HEK293 (cell line): ENCODE measurements around the gene FAM221B.

ENCODE experiments used
- CTCF ChIA-PET: fragments of 350-600 bp; formaldehyde crosslinking; extraction: SDS; loops from one replicate; lab custom pipeline; 2021; ENCODE audit warnings: antibody characterized with exemption; lab: Yijun Ruan, JAX
- POLR2A ChIA-PET: fragments of 300-600 bp; formaldehyde crosslinking; extraction: SDS; loops from one replicate; lab custom pipeline; 2020; ENCODE audit warnings: antibody characterized with exemption, inconsistent platforms; lab: Yijun Ruan, JAX
- H3K27ac ChIP-seq: fragments of 200-500 bp; sonication (Bioruptor generic); 2 replicates; pipeline ENCODE4 v1.5.1; 2014; ENCODE audit warnings: low read depth, low read length, control low read depth, inconsistent platforms; ENCODE audit errors: extremely low read depth
- H3K36me3 ChIP-seq, 2 experiments: fragments of 200-500 bp in 1 of 2; sonication (Bioruptor generic) in 1 of 2; 1 replicate in 1 of 2; 2 replicates in 1 of 2; pipeline ENCODE4 v1.5.1; 2014 to 2017; ENCODE audit warnings: inconsistent platforms in 2 of 2, low read length in 2 of 2; ENCODE audit not compliant: control insufficient read depth in 2 of 2, insufficient read depth in 1 of 2
- H3K4me1 ChIP-seq: fragments of 200-500 bp; sonication (Bioruptor generic); 2 replicates; pipeline ENCODE4 v1.5.1; 2014; ENCODE audit warnings: mild to moderate bottlenecking, low read length, inconsistent platforms; ENCODE audit not compliant: control insufficient read depth, insufficient read depth
- H3K4me3 ChIP-seq: 2 replicates; pipeline ENCODE4 v1.5.1; 2011; ENCODE audit warnings: low read depth, mild to moderate bottlenecking, control low read depth, low read length, moderate library complexity
- H3K9me3 ChIP-seq: fragments of 200-500 bp; sonication (Bioruptor generic); 2 replicates; pipeline ENCODE4 v1.5.1; 2014; ENCODE audit warnings: low read depth, low read length, inconsistent platforms; ENCODE audit not compliant: control insufficient read depth, insufficient read depth
- HOXA7 ChIP-seq: sonication (generic); formaldehyde crosslinking; IDR thresholded peaks from 2 replicates; pipeline ENCODE4 v1.8.1; 2022; ENCODE audit warnings: missing genetic modification reagents, borderline replicate concordance
- KLF8 ChIP-seq: fragments of 450-650 bp; formaldehyde crosslinking; IDR thresholded peaks from 2 replicates; pipeline ENCODE4 v1.5.1; 2016; ENCODE audit warnings: missing biosample characterization, missing genetic modification characterization
- MZF1 ChIP-seq: fragments of 450-650 bp; formaldehyde crosslinking; IDR thresholded peaks from 2 replicates; pipeline ENCODE4 v1.5.1; 2017; ENCODE audit warnings: missing biosample characterization, missing genetic modification characterization, borderline replicate concordance
- OSR2 ChIP-seq: fragments of 450-650 bp; formaldehyde crosslinking; IDR thresholded peaks from 2 replicates; pipeline ENCODE4 v1.5.1; 2016; ENCODE audit warnings: missing biosample characterization, missing genetic modification characterization
- OVOL3 ChIP-seq: fragments of 450-650 bp; formaldehyde crosslinking; IDR thresholded peaks from 2 replicates; pipeline ENCODE4 v1.5.1; 2016; ENCODE audit warnings: missing biosample characterization, missing genetic modification characterization
- PBX3 ChIP-seq: sonication (generic); formaldehyde crosslinking; IDR thresholded peaks from 2 replicates; pipeline ENCODE4 v1.8.1; 2022; ENCODE audit warnings: mild to moderate bottlenecking, moderate library complexity, missing genetic modification reagents
- PRDM4 ChIP-seq: fragments of 450-650 bp; formaldehyde crosslinking; IDR thresholded peaks from 2 replicates; pipeline ENCODE4 v1.5.1; 2017; ENCODE audit warnings: missing biosample characterization, missing genetic modification characterization
- SCRT2 ChIP-seq: fragments of 450-650 bp; formaldehyde crosslinking; IDR thresholded peaks from 2 replicates; pipeline ENCODE4 v1.5.1; 2016; ENCODE audit warnings: missing biosample characterization, missing genetic modification characterization
- SP2 ChIP-seq: fragments of 450-650 bp; formaldehyde crosslinking; IDR thresholded peaks from 2 replicates; pipeline ENCODE4 v1.5.1; 2016; ENCODE audit warnings: missing biosample characterization, missing genetic modification characterization
- ZFP3 ChIP-seq: fragments of 450-650 bp; formaldehyde crosslinking; IDR thresholded peaks from 2 replicates; pipeline ENCODE4 v1.5.1; 2016; ENCODE audit warnings: low read depth, missing biosample characterization, missing genetic modification characterization
- ZFP41 ChIP-seq: fragments of 450-650 bp; formaldehyde crosslinking; IDR thresholded peaks from 2 replicates; pipeline ENCODE4 v1.5.1; 2016; ENCODE audit warnings: missing biosample characterization, missing genetic modification characterization, borderline replicate concordance
- ZNF112 ChIP-seq: fragments of 450-650 bp; formaldehyde crosslinking; IDR thresholded peaks from 2 replicates; pipeline ENCODE4 v1.5.0; 2017; ENCODE audit warnings: missing biosample characterization, missing genetic modification characterization
- ZNF121 ChIP-seq: fragments of 450-650 bp; formaldehyde crosslinking; IDR thresholded peaks from 2 replicates; pipeline ENCODE4 v1.5.1; 2016; ENCODE audit warnings: missing biosample characterization, missing genetic modification characterization
- ZNF184 ChIP-seq: fragments of 450-650 bp; IDR thresholded peaks from 2 replicates; pipeline ENCODE4 v1.5.1; 2018; ENCODE audit warnings: missing biosample characterization, mild to moderate bottlenecking, missing genetic modification characterization
- ZNF23 ChIP-seq: fragments of 450-650 bp; formaldehyde crosslinking; IDR thresholded peaks from 2 replicates; pipeline ENCODE4 v1.5.1; 2016; ENCODE audit warnings: missing biosample characterization, missing genetic modification characterization, borderline replicate concordance
- ZNF302 ChIP-seq: fragments of 450-650 bp; formaldehyde crosslinking; IDR thresholded peaks from 2 replicates; pipeline ENCODE4 v1.5.1; 2016; ENCODE audit warnings: missing biosample characterization, missing genetic modification characterization, low read depth
- ZNF433 ChIP-seq: fragments of 450-650 bp; formaldehyde crosslinking; IDR thresholded peaks from 2 replicates; pipeline ENCODE4 v1.5.1; 2016; ENCODE audit warnings: missing biosample characterization, missing genetic modification characterization, low read depth
- ZNF473 ChIP-seq: fragments of 450-650 bp; formaldehyde crosslinking; IDR thresholded peaks from 2 replicates; pipeline ENCODE4 v1.5.1; 2017; ENCODE audit warnings: missing biosample characterization, missing genetic modification characterization
- ZNF518A ChIP-seq: fragments of 450-650 bp; formaldehyde crosslinking; conservative IDR thresholded peaks from 2 replicates; pipeline ENCODE4 v1.5.1; 2016; ENCODE audit warnings: low read depth, missing biosample characterization, missing genetic modification characterization
- ZNF529 ChIP-seq: fragments of 450-650 bp; formaldehyde crosslinking; IDR thresholded peaks from 2 replicates; pipeline ENCODE4 v1.5.1; 2017; ENCODE audit warnings: missing genetic modification characterization, missing biosample characterization; ENCODE audit not compliant: insufficient replicate concordance
- ZNF626 ChIP-seq: fragments of 450-650 bp; sonication (Bioruptor Pico); formaldehyde crosslinking; IDR thresholded peaks from 2 replicates; pipeline ENCODE4 v1.5.1; 2018; ENCODE audit warnings: missing biosample characterization, missing genetic modification characterization, inconsistent platforms
- ZNF654 ChIP-seq: fragments of 450-650 bp; formaldehyde crosslinking; IDR thresholded peaks from 2 replicates; pipeline ENCODE4 v1.5.1; 2016; ENCODE audit warnings: low read depth, missing biosample characterization, missing genetic modification characterization
- ZNF777 ChIP-seq: fragments of 450-650 bp; formaldehyde crosslinking; IDR thresholded peaks from 2 replicates; pipeline ENCODE4 v1.5.1; 2017; ENCODE audit warnings: missing biosample characterization, missing genetic modification characterization, borderline replicate concordance
- ZNF830 ChIP-seq: fragments of 450-650 bp; IDR thresholded peaks from 2 replicates; pipeline ENCODE4 v1.5.0; 2018; ENCODE audit warnings: missing biosample characterization, missing genetic modification characterization, low read depth, mild to moderate bottlenecking, moderate library complexity

FAM221B gene

GRCh38 chr9:35852267-35852815 is 23.8 kb upstream of the FAM221B start:
- CTCF ChIA-PET = interaction anchor here (1.3 kb wide), 1 partner anchor 17 kb away, joined by 4 read pairs; no protein-coding TSS in a partner anchor
- H3K36me3 ChIP-seq = peaks cover 0 to 16% of the 10 kb centered on the region in 2 experiments; a peak in 1 of 3 replicates
- POLR2A ChIA-PET = no interaction called here
- H3K9me3 ChIP-seq = no peaks in the 10 kb centered on the region
- no peaks in the 10 kb centered on the region for H3K4me1 ChIP-seq
- no peak for TF ChIP-seq ZFP41 (tag by site-specific recombination)
- no peak for TF ChIP-seq ZNF121 (tag by site-specific recombination)
- no peak for TF ChIP-seq ZNF23 (tag by site-specific recombination)
- no peak for TF ChIP-seq SCRT2 (tag by site-specific recombination)
- TF ChIP-seq ZNF184 (tag by site-specific recombination) = no peak
- TF ChIP-seq PRDM4 (tag by site-specific recombination) = no peak
- TF ChIP-seq KLF8 (tag by site-specific recombination) = no peak
- TF ChIP-seq ZFP3 (tag by site-specific recombination) = no peak
- no peak for TF ChIP-seq OVOL3
- TF ChIP-seq ZNF777 (tag by site-specific recombination) = no peak
- TF ChIP-seq PBX3 = no peak
- no peak overlapping the region for H3K27ac ChIP-seq
- no peak overlapping the region for H3K4me3 ChIP-seq

- CTCF ChIA-PET = interaction anchor here (0.7 to 1.6 kb wide), 3 partner anchors 34 to 55 kb away, joined by 3 to 4 read pairs (median 3); no protein-coding TSS in a partner anchor
- Histone ChIP-seq H3K36me3 (peaks cover 0 to 27% of the 10 kb centered on the region in 2 experiments; a peak in 1 of 3 replicates), H3K4me1 (no peaks in the 10 kb centered on the region), H3K9me3 (no peaks in the 10 kb centered on the region), H3K27ac (no peak overlapping the region), H3K4me3 (no peak overlapping the region)
- POLR2A ChIA-PET = interaction anchor here (0.6 kb wide), 1 partner anchor 49 kb away, joined by 3 read pairs; no protein-coding TSS in a partner anchor
- TF ChIP-seq ZNF529 (tag by site-specific recombination) = no peak
- TF ChIP-seq SP2 (tag by site-specific recombination) = no peak
- no peak for TF ChIP-seq ZNF473
- no peak for TF ChIP-seq MZF1 (tag by site-specific recombination)
- TF ChIP-seq ZNF654 (tag by site-specific recombination) = no peak
- TF ChIP-seq ZNF433 (tag by site-specific recombination) = no peak
- no peak for TF ChIP-seq ZNF518A (tag by site-specific recombination)
- no peak for TF ChIP-seq ZNF626
- no peak for TF ChIP-seq ZNF830 (tag by site-specific recombination)
- no peak for TF ChIP-seq ZNF112 (tag by site-specific recombination)
- TF ChIP-seq HOXA7 = no peak
- TF ChIP-seq OSR2 (tag by site-specific recombination) = no peak
- TF ChIP-seq ZNF302 = no peak
- TF ChIP-seq, all 188 proteins: peak for 0
These were observed 19.4 kb upstream of the FAM221B start for GRCh38 chr9:35847792-35848572.
